Measurements from ENCODE around the gene C1orf216. TPM values are rescaled to one million over a fixed set of nuclear protein-coding genes. Genes with fewer than 3 reads are reported as not detected.

The C1orf216 gene
- total and polyA plus RNA-seq, 2 donors (not counting 1 experiment from before 2014, with no cell fraction given), result 19.8 to 24.9 TPM

DNA sequence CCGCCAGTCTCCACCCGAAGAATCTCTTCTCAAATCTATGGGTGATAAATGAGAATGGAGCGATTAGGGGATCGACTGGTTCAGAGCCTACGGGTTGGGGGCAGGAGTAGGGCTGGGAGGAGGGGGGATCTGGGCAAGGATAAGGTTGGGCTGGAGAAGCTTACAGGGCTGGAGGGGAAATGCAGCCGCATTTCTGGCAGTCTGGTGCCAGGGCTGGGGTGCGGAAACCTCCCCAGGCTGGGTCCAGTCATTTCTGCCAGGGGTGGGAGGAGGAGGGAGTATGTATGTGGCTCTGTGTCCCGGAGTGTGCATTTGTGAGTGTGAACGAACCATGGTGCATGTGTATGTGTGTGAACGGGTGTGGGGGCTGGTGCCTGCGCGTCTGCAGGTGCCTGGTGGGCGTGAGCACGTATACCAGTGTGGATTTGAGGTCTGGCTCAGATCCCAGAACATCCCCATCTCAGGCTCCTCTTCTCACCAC lies 10.2 kb downstream of the C1orf216 start:
- DNase-seq (ENCODE audit: low read depth in 2 of 2), result peak in 1 of 2 donors; percentile 15
- no peaks in the 10 kb centered on the region for H3K4me1 ChIP-seq (ENCODE audit: control insufficient read depth, extremely low read depth, insufficient read depth, low read length)
- no peaks in the 10 kb centered on the region for H3K9me3 ChIP-seq (ENCODE audit: control insufficient read depth, insufficient read depth, low read depth, low read length)
- no peaks in the 10 kb centered on the region for H3K79me2 ChIP-seq (ENCODE audit: control insufficient read depth, insufficient read depth, low read length)
- peak overlapping the region; percentile 25 to 55 (median 38) for H3K4me3 ChIP-seq (replicated peaks in 1 of 4; ENCODE audit: control extremely low read depth in 1 of 4, insufficient read depth in 1 of 4, low read depth in 3 of 4, low read length in 4 of 4)
- peaks cover 7% of the 10 kb centered on the region for H3K27me3 ChIP-seq (ENCODE audit: control insufficient read depth, insufficient read depth, low read length)
- peak overlapping the region; percentile 44 for H3K4me2 ChIP-seq (ENCODE audit: extremely low read depth, insufficient read depth, low read length)
- peak; percentile 37 for TF ChIP-seq EZH2 (IDR thresholded peaks at IDR 0.05; ENCODE audit: low read length, missing control alignments)
- TF ChIP-seq, protein P1, sequence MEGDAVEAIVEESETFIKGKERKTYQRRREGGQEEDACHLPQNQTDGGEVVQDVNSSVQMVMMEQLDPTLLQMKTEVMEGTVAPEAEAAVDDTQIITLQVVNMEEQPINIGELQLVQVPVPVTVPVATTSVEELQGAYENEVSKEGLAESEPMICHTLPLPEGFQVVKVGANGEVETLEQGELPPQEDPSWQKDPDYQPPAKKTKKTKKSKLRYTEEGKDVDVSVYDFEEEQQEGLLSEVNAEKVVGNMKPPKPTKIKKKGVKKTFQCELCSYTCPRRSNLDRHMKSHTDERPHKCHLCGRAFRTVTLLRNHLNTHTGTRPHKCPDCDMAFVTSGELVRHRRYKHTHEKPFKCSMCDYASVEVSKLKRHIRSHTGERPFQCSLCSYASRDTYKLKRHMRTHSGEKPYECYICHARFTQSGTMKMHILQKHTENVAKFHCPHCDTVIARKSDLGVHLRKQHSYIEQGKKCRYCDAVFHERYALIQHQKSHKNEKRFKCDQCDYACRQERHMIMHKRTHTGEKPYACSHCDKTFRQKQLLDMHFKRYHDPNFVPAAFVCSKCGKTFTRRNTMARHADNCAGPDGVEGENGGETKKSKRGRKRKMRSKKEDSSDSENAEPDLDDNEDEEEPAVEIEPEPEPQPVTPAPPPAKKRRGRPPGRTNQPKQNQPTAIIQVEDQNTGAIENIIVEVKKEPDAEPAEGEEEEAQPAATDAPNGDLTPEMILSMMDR (conservative IDR thresholded peaks at IDR 0.05 in 1 of 2, IDR thresholded peaks at IDR 0.05 in 1 of 2; ENCODE audit: low read depth in 1 of 2, low read length in 2 of 2), result no peak
- H3K36me3 ChIP-seq (ENCODE audit: control insufficient read depth, insufficient read depth, low read length), result no peaks in the 10 kb centered on the region
- no peak overlapping the region for H3K9ac ChIP-seq (ENCODE audit: insufficient read depth, low read length)
- no peak overlapping the region for H3K27ac ChIP-seq (ENCODE audit: insufficient read depth, low read length)
- no peaks in the 10 kb centered on the region for H4K20me1 ChIP-seq (ENCODE audit: control insufficient read depth, extremely low read depth, insufficient read depth, low read length)
- H2AFZ ChIP-seq (ENCODE audit: low read length), result no peak overlapping the region

GRCh38 chr1:35707601-35708440 lies 10.9 kb downstream of the C1orf216 start:
- H2AFZ ChIP-seq (ENCODE audit: low read length), result no peak overlapping the region
- H3K4me2 ChIP-seq (ENCODE audit: extremely low read depth, insufficient read depth, low read length), result peak overlapping the region; percentile 44
- TF ChIP-seq, protein P1 (conservative IDR thresholded peaks at IDR 0.05 in 1 of 2, IDR thresholded peaks at IDR 0.05 in 1 of 2; ENCODE audit: low read depth in 1 of 2, low read length in 2 of 2), result no peak
- no peak for TF ChIP-seq EZH2 (IDR thresholded peaks at IDR 0.05; ENCODE audit: low read length, missing control alignments)
- H3K27me3 ChIP-seq (ENCODE audit: control insufficient read depth, insufficient read depth, low read length), result peaks cover 7% of the 10 kb centered on the region
- H3K9me3 ChIP-seq (ENCODE audit: control insufficient read depth, insufficient read depth, low read depth, low read length), result no peaks in the 10 kb centered on the region
- H3K9ac ChIP-seq (ENCODE audit: insufficient read depth, low read length), result no peak overlapping the region
- no peaks in the 10 kb centered on the region for H3K36me3 ChIP-seq (ENCODE audit: control insufficient read depth, insufficient read depth, low read length)
- no peaks in the 10 kb centered on the region for H3K79me2 ChIP-seq (ENCODE audit: control insufficient read depth, insufficient read depth, low read length)
- peak overlapping the region; percentile 25 to 55 (median 38) for H3K4me3 ChIP-seq (replicated peaks in 1 of 4; ENCODE audit: control extremely low read depth in 1 of 4, insufficient read depth in 1 of 4, low read depth in 3 of 4, low read length in 4 of 4)
- no peaks in the 10 kb centered on the region for H4K20me1 ChIP-seq (ENCODE audit: control insufficient read depth, extremely low read depth, insufficient read depth, low read length)
- H3K4me1 ChIP-seq (ENCODE audit: control insufficient read depth, extremely low read depth, insufficient read depth, low read length), result no peaks in the 10 kb centered on the region
- no peak overlapping the region for H3K27ac ChIP-seq (ENCODE audit: insufficient read depth, low read length)
- DNase-seq (ENCODE audit: low read depth in 2 of 2), result peak in 1 of 2 donors; percentile 30

- no peaks in the 10 kb centered on the region for H3K79me2 ChIP-seq (ENCODE audit: control insufficient read depth, insufficient read depth, low read length)
- no peaks in the 10 kb centered on the region for H3K9me3 ChIP-seq (ENCODE audit: control insufficient read depth, insufficient read depth, low read depth, low read length)
- H3K27ac ChIP-seq (ENCODE audit: insufficient read depth, low read length), result no peak overlapping the region
- TF ChIP-seq, protein P1 (conservative IDR thresholded peaks at IDR 0.05 in 1 of 2, IDR thresholded peaks at IDR 0.05 in 1 of 2; ENCODE audit: low read depth in 1 of 2, low read length in 2 of 2), result no peak
- TF ChIP-seq EZH2 (IDR thresholded peaks at IDR 0.05; ENCODE audit: low read length, missing control alignments), result no peak
- no peak overlapping the region for H3K4me2 ChIP-seq (ENCODE audit: extremely low read depth, insufficient read depth, low read length)
- no peak overlapping the region for H3K9ac ChIP-seq (ENCODE audit: insufficient read depth, low read length)
- DNase-seq (ENCODE audit: low read depth in 2 of 2), result no peak
- H3K4me1 ChIP-seq (ENCODE audit: control insufficient read depth, extremely low read depth, insufficient read depth, low read length), result no peaks in the 10 kb centered on the region
- H2AFZ ChIP-seq (ENCODE audit: low read length), result no peak overlapping the region
- H3K36me3 ChIP-seq (ENCODE audit: control insufficient read depth, insufficient read depth, low read length), result no peaks in the 10 kb centered on the region
- H3K27me3 ChIP-seq (ENCODE audit: control insufficient read depth, insufficient read depth, low read length), result peaks cover 8% of the 10 kb centered on the region
- no peaks in the 10 kb centered on the region for H4K20me1 ChIP-seq (ENCODE audit: control insufficient read depth, extremely low read depth, insufficient read depth, low read length)
- H3K4me3 ChIP-seq (replicated peaks in 1 of 4; ENCODE audit: control extremely low read depth in 1 of 4, insufficient read depth in 1 of 4, low read depth in 3 of 4, low read length in 4 of 4), result peak overlapping the region in 2 of 4 experiments; percentile 33 to 55
Observed at GRCh38 chr1:35706846-35707600, 11.7 kb downstream of the C1orf216 start.
